Nephron (organoid): Measurements from ENCODE around the gene RPL39.
"Not testable (repeated sequence)": the region's sequence is repeated elsewhere in the genome, so short reads cannot be mapped to it uniquely, and the experiment has no call there.

ENCODE experiments used
- H3K27ac Mint-ChIP-seq, 3 experiments: 2 replicates each; pipeline ENCODE4 v1.8.0; 2020; ENCODE audit warnings: mixed read lengths in 3 of 3, mild to moderate bottlenecking in 2 of 3, moderate library complexity in 1 of 3
- H3K27me3 Mint-ChIP-seq: 2 replicates; pipeline ENCODE4 v1.8.0; 2021; ENCODE audit warnings: low read depth, mild to moderate bottlenecking, moderate library complexity, mixed read lengths
- H3K36me3 Mint-ChIP-seq: 2 replicates; pipeline ENCODE4 v1.8.0; 2020; ENCODE audit warnings: low read depth, mixed read lengths
- H3K4me1 Mint-ChIP-seq: 2 replicates; pipeline ENCODE4 v1.8.0; 2020; ENCODE audit warnings: mixed read lengths
- H3K4me3 Mint-ChIP-seq, 3 experiments: 2 replicates each; pipeline ENCODE4 v1.8.0; 2020; ENCODE audit warnings: mild to moderate bottlenecking in 3 of 3, mixed read lengths in 3 of 3, moderate library complexity in 2 of 3
- H3K9me3 Mint-ChIP-seq: 2 replicates; pipeline ENCODE4 v1.8.0; 2020; ENCODE audit warnings: mixed read lengths
- CTCF ChIP-seq, 3 experiments: fragments of 200-600 bp; sonication (generic); IDR thresholded peaks; one replicate each; pipeline ENCODE4 v1.5.0; 2021; ENCODE audit warnings: antibody characterized with exemption in 3 of 3; ENCODE audit not compliant: unreplicated experiment in 3 of 3

Gene RPL39

GRCh38 chrX:119753639-119754257, 37.7 kb downstream of the RPL39 start:
- peak in 1 of 3 experiments; percentile 31 for TF ChIP-seq CTCF (IDR thresholded peaks at IDR 0.05; ENCODE audit: unreplicated experiment in 3 of 3)
- no peak overlapping the region for H3K4me3 Mint-ChIP-seq
- peaks cover 12% of the 10 kb centered on the region for H3K9me3 Mint-ChIP-seq
- peaks cover 21% of the 10 kb centered on the region for H3K4me1 Mint-ChIP-seq
- peaks cover 17% of the 10 kb centered on the region for H3K27me3 Mint-ChIP-seq
- H3K27ac Mint-ChIP-seq: no peak overlapping the region
- no peaks in the 10 kb centered on the region for H3K36me3 Mint-ChIP-seq

- peaks cover 21% of the 10 kb centered on the region for H3K4me1 Mint-ChIP-seq
- peaks cover 12% of the 10 kb centered on the region for H3K9me3 Mint-ChIP-seq
- peaks cover 17% of the 10 kb centered on the region for H3K27me3 Mint-ChIP-seq
- no peak overlapping the region for H3K27ac Mint-ChIP-seq
- no peak for TF ChIP-seq CTCF (IDR thresholded peaks at IDR 0.05; ENCODE audit: unreplicated experiment in 3 of 3)
- H3K36me3 Mint-ChIP-seq: no peaks in the 10 kb centered on the region
- H3K4me3 Mint-ChIP-seq: no peak overlapping the region
Measured at GRCh38 chrX:119753001-119753400, 38.4 kb downstream of the RPL39 start.

DNA sequence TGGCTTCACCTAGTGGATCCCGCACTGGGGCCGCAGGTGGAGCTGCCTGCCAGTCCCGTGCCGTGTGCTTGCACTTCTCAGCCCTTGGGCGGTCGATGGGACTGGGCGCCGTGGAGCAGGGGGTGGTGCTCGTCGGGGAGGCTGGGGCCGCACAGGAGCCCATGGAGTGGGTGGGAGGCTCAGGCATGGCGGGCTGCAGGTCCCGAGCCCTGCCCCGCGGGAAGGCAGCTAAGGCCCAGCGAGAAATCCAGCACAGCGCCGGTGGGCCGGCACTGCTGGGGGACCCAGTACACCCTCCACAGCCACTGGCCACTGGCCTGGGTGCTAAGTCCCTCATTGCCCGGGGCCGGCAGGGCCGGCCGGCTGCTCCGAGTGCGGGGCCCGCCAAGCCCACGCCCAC, 40.7 kb downstream of the RPL39 start:
- not testable (repeated sequence) for H3K27ac Mint-ChIP-seq, H3K4me1 Mint-ChIP-seq, H3K27me3 Mint-ChIP-seq, H3K36me3 Mint-ChIP-seq, H3K4me3 Mint-ChIP-seq, H3K9me3 Mint-ChIP-seq

GRCh38 chrX:119750131-119750530, 41.3 kb downstream of the RPL39 start:
- H3K36me3 Mint-ChIP-seq, H3K27me3 Mint-ChIP-seq, H3K4me3 Mint-ChIP-seq, H3K27ac Mint-ChIP-seq, H3K9me3 Mint-ChIP-seq, H3K4me1 Mint-ChIP-seq: not testable (repeated sequence)

DNA sequence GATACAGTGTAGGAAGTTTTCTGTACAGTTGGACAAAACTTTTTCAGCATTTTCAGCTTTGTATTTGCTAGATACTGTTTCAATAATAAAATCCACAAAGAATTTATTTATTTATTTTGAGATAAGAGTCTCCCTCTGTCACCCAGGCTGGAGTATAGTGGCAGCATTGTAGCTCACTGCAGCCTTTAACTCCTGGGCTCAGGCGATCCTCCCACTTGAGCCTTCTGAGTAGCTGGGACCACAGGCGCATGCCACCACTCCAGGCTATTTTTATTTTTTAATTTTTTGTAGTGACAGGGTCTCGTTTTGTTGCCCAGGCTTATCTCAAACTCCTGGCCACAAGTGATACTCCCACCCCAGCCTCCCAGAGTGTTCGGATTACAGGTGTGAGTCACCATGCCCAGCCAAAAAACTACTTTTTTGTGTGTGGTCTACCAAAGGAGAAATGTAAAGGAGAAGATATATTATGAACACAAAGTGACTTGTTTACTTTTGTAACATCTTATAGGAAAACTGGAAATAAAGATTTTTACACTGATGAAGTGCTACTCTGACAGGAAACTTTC, 46.1 kb downstream of the RPL39 start:
- Mint-ChIP-seq H3K36me3 (no peaks in the 10 kb centered on the region), H3K27ac (no peak overlapping the region), H3K9me3 (peaks cover 3% of the 10 kb centered on the region), H3K27me3 (no peaks in the 10 kb centered on the region), H3K4me3 (no peak overlapping the region), H3K4me1 (no peaks in the 10 kb centered on the region)
- TF ChIP-seq CTCF (IDR thresholded peaks at IDR 0.05; ENCODE audit: unreplicated experiment in 3 of 3): no peak

GRCh38 chrX:119738742-119739141, 52.7 kb downstream of the RPL39 start:
- H3K4me1 Mint-ChIP-seq: peaks cover 19% of the 10 kb centered on the region
- H3K4me3 Mint-ChIP-seq: no peak overlapping the region
- no peaks in the 10 kb centered on the region for H3K9me3 Mint-ChIP-seq

More at GRCh38 chrX:119738742-119739141, 52.7 kb downstream of the RPL39 start:
- TF ChIP-seq CTCF (IDR thresholded peaks at IDR 0.05; ENCODE audit: unreplicated experiment in 3 of 3): no peak
- Mint-ChIP-seq H3K27ac (no peak overlapping the region), H3K36me3 (no peaks in the 10 kb centered on the region), H3K27me3 (peaks cover 10% of the 10 kb centered on the region)
